Measurements from ENCODE around the gene BUD23. TPM values are rescaled to one million over a fixed set of nuclear protein-coding genes. Genes with fewer than 3 reads are reported as not detected.
A peak's percentile ranks its signal among the peaks of the same experiment; 100 is the strongest.

The BUD23 gene
- total RNA-seq, 1 experiment from 2014 or later = 124 TPM

GRCh38 chr7:73705551-73705920 lies 22.1 kb downstream of the BUD23 start:
- in situ Hi-C loops (cut with HindIII; ENCODE audit: low pct_unique_long_range_greater_than_20kb, low sequenced_read_pairs) = no loop called here
- ATAC-seq = no peak
- H3K36me3 ChIP-seq (ENCODE audit: control insufficient read depth, insufficient read depth, low read length) = no peaks in the 10 kb centered on the region; the same call in none of the 2 replicates

GRCh38 chr7:73706126-73707044 lies 23.0 kb downstream of the BUD23 start:
- H3K27me3 ChIP-seq (ENCODE audit: control insufficient read depth, insufficient read depth, low read length) = no peaks in the 10 kb centered on the region
- in situ Hi-C loops (cut with HindIII; ENCODE audit: low pct_unique_long_range_greater_than_20kb, low sequenced_read_pairs) (no loop called here), intact Hi-C loops (cut with micrococcal nuclease; ENCODE audit: unreplicated experiment) (no loop called here)
- H3K4me3 ChIP-seq (ENCODE audit: low read depth in 2 of 2, low read length in 2 of 2) = peak overlapping the region in 1 of 2 experiments; percentile 4; a peak in 2 of 4 replicates
- ATAC-seq (peak; percentile 65), DNase-seq (ENCODE audit: low read depth, low spot score) (peak; percentile 89)
- no TSS peak for BruUV-seq (replicated peaks)
- ChIA-PET CTCF (interaction anchor here (0.6 to 1.1 kb wide), 2 partner anchors 8 to 386 kb away, joined by 3 to 6 read pairs; no protein-coding TSS in a partner anchor), POLR2A (interaction anchor here (0.5 to 0.6 kb wide), 3 partner anchors 54 to 440 kb away, joined by 5 to 24 read pairs (median 5); no protein-coding TSS in a partner anchor)
- H3K4me1 ChIP-seq (ENCODE audit: control insufficient read depth, insufficient read depth, low read length) = peaks cover 82% of the 10 kb centered on the region
- no peaks in the 10 kb centered on the region for H3K9me3 ChIP-seq (ENCODE audit: control insufficient read depth, insufficient read depth, low read depth, low read length)
- peak overlapping the region; percentile 93 for H3K27ac ChIP-seq (ENCODE audit: low read length)
- TF ChIP-seq SIN3A (IDR thresholded peaks at IDR 0.05; ENCODE audit: borderline replicate concordance, insufficient read depth, low read depth, low read length) (no peak), CTCF (IDR thresholded peaks at IDR 0.05) (no peak), TCF7L2 (IDR thresholded peaks at IDR 0.05; ENCODE audit: low read depth, low read length) (peak; percentile 24; the same call in 1 of the 2 replicates), POLR2AphosphoS5 (IDR thresholded peaks at IDR 0.05; ENCODE audit: low read depth, low read length) (peak; percentile 64), REST (IDR thresholded peaks at IDR 0.05; ENCODE audit: insufficient read depth in 1 of 2, low read depth in 2 of 2, low read length in 1 of 2) (no peak)
- H3K36me3 ChIP-seq (ENCODE audit: control insufficient read depth, insufficient read depth, low read length) = no peaks in the 10 kb centered on the region; the same call in 1 of the 2 replicates

More at GRCh38 chr7:73705551-73705920, 22.1 kb downstream of the BUD23 start:
- Histone ChIP-seq H3K4me3 (ENCODE audit: low read depth in 2 of 2, low read length in 2 of 2) (no peak overlapping the region), H3K4me1 (ENCODE audit: control insufficient read depth, insufficient read depth, low read length) (peaks cover 82% of the 10 kb centered on the region), H3K27ac (ENCODE audit: low read length) (peak overlapping the region; percentile 93), H3K27me3 (ENCODE audit: control insufficient read depth, insufficient read depth, low read length) (no peaks in the 10 kb centered on the region), H3K9me3 (ENCODE audit: control insufficient read depth, insufficient read depth, low read depth, low read length) (no peaks in the 10 kb centered on the region)
- POLR2A ChIA-PET = interaction anchor here (0.6 to 0.9 kb wide), 4 partner anchors 12 to 548 kb away, joined by 3 to 19 read pairs (median 6); no protein-coding TSS in a partner anchor
- DNase-seq (ENCODE audit: low read depth, low spot score) = no peak
- CTCF ChIA-PET = interaction anchor here (0.7 kb wide), 1 partner anchor 123 kb away, joined by 12 read pairs; no protein-coding TSS in a partner anchor
- intact Hi-C loops (cut with micrococcal nuclease; ENCODE audit: unreplicated experiment) = no loop called here
- TF ChIP-seq SIN3A (IDR thresholded peaks at IDR 0.05; ENCODE audit: borderline replicate concordance, insufficient read depth, low read depth, low read length) (no peak), CTCF (IDR thresholded peaks at IDR 0.05) (no peak)
- no TSS peak for BruUV-seq (replicated peaks)

All from Panc1 (cell line).